GM18951 (cell line): ENCODE measurements around the gene PPP1R13B.
A peak's percentile ranks its signal among the peaks of the same experiment; 100 is the strongest.
"Not testable (repeated sequence)": the region's sequence is repeated elsewhere in the genome, so short reads cannot be mapped to it uniquely, and the experiment has no call there.

ENCODE experiments used
- POLR2A ChIP-seq: IDR thresholded peaks from 4 replicates; pipeline ENCODE4 v1.6.1; 2011; ENCODE audit warnings: mild to moderate bottlenecking; ENCODE audit not compliant: insufficient read length, insufficient read depth; ENCODE audit errors: extremely low read depth
- in situ Hi-C: fragments of 300-500 bp; cut with MboI; formaldehyde crosslinking; loops from one replicate; pipeline ENCODE4 v1.12.0; 2022; ENCODE audit warnings: low sequenced_read_pairs, mixed read lengths, inconsistent platforms; ENCODE audit not compliant: unreplicated experiment

The PPP1R13B gene

GRCh38 chr14:103847451-103848174, at the start of gene PPP1R13B:
Gene PPP1R13B, minus strand, starts transcription at chr14:103847575. Its CDS starts 268 bp downstream, at chr14:103847307.
- in situ Hi-C loops = no loop called here
- TF ChIP-seq POLR2A = peak; percentile 73

- in situ Hi-C loops = no loop called here
- no peak for TF ChIP-seq POLR2A
These were observed 49.2 kb upstream of the PPP1R13B start for GRCh38 chr14:103896578-103896977.

DNA sequence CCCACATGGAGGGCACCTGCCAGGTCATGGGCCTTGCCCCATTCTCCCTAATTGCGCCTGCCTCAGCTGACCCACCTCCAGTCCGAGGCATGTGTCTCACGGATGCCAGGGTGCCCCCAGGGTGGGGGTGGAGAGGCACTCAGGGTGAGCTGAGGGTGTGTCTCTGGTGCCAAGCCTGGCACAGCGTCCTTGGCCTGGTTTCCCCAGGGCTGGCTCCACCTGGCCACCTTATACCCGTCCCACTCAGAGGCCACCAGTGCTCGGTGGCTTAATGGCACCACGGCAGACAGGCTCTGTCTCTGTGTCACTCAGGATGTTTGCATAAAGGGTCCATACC, 47.3 kb upstream of the PPP1R13B start:
- in situ Hi-C loops = no loop called here
- TF ChIP-seq POLR2A = no peak

DNA sequence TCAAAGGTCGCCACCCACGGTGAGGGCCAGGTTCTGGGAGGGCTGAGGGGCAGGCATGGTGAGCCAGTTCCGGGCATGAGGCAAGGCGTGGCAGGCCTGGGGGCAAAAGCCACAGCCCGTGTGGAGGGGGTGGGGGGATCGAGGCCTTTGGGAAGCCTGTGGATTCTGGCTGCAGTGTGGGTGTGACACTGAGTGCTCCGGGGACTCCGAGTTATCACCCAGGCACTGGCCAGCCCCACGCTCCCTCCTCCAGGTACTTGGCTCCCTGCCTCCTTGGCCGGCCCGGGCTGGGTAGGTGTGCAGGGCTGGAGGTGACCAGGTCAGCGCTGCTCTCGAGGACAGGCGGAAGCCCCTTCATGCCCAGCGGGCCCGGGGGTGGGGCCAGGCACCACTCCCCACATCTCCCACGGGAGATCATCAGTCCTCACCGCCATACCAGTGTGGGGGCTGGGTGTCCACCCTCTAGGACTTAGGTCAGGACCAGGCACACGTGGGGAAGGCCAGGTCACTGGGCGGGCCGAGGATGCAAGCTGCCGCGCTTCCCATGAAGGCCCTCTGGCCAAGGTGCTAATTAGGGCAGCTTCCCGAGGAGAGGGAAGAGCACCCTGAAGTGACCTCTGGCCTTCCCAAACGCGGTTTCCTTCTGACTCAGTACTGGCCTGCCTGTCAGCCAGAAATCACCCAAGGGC, 46.8 kb upstream of the PPP1R13B start:
- in situ Hi-C loops = no loop called here
- TF ChIP-seq POLR2A = no peak

DNA sequence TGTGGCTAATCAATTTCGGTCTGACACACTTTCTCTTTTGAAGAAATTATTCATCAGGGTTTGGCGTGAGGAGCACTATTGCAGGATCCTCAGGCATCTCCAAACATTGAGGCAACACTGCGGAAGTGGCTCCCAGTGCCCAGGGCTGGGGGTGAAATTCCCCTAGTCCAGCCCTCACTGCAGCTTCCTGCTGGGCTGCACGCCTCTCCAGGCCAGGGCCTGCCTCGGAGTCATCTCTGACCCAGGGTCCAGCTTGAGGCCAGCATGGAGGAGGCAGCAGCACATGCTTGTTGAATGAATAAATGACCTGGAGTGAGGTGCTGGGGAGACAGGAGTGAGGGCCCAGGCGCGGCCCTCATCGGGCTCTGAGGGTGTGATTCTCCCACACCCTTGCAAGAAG, 44.9 kb upstream of the PPP1R13B start:
- TF ChIP-seq POLR2A = no peak
- in situ Hi-C loops = no loop called here

DNA sequence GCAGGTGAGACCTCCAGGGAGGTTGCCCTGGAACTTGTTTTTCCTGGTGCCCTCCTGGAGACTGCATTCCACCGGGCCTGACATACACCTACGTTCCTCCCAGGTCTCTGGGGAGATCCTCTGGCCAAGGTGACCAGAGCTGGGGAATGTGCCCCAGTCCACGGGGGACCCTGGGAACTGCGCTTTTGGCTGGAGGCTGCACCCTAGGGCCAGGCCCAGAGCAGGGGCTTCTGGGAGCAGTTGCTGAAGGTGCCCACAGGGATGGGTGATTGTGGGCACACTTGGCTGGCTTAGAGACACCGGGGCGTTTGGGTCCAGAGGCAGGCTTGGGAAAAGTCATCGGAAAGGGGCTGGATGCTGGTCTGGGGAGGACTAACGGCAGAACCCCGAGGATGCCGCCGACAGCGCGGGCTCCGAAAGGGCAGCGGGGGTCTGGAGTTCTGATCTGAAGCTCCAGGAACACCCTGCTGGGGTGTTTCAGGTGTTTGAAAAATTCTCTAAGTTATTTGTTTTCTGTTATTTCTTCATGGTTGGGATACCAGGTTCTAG, 44.4 kb upstream of the PPP1R13B start:
- in situ Hi-C loops = no loop called here
- TF ChIP-seq POLR2A = no peak

DNA sequence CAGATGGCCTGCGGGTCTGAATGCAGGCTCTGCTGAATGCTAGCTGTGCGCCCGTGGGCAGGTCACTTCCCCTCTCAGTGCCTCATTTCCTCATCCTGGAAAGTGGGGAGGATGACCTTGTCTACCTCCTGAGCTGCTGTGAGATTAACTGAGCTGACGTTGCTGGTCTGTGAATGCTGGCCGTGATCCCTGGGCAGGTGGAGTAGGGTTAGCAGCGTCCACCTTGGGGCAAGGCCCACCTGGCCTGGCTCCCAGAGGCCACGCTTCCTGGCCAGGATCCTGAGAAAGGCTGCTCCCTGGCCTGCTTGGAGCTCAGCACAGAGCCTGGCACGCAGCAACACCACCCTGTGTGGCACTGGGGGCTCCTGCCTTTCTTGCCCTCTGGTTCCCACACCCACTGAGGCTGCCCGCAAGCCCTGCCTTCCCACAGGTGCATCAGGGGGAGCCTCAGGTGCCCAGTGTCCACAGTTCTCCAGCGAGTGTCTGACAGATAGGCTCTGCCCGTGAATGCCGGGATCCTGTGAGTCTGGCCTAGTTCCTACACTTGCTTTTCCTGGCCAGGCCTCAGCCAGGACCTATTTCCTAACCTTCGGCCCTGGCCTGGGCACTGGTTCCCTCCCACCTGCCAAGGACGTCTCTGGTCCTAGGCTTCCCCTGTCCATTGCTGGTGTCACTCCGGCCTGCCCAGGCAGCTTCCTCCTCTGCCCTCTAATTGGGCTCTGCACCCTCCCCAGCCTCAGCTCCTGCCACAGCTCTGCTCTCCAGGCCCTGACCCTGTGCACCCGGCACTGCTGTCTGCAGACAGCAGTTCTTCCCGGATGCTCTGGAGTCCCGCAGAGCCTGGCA, 43.7 kb upstream of the PPP1R13B start:
- TF ChIP-seq POLR2A = no peak
- in situ Hi-C loops = no loop called here

- TF ChIP-seq POLR2A = no peak
- in situ Hi-C loops = no loop called here
These were observed 42.6 kb upstream of the PPP1R13B start for GRCh38 chr14:103890052-103890371.

GRCh38 chr14:103889313-103890051, 42.1 kb upstream of the PPP1R13B start:
- in situ Hi-C loops = no loop called here
- TF ChIP-seq POLR2A = no peak

DNA sequence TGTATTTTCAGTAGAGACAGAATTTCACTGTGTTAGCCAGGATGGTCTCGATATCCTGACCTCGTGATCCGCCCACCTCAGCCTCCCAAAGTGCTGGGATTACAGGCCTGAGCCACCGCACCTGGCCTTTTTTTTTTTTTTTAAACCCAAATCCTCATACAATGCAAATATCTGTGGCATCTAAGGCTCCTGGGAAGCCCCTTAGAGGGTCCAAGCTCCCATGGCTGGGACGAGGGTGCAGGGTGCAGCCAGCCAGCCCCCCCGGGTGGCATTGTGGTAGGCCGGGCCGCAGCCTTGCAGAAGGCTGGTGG, 41.6 kb upstream of the PPP1R13B start:
- in situ Hi-C loops = not testable (repeated sequence)

GRCh38 chr14:103887557-103888115, 40.3 kb upstream of the PPP1R13B start:
- in situ Hi-C loops = no loop called here
- no peak for TF ChIP-seq POLR2A

DNA sequence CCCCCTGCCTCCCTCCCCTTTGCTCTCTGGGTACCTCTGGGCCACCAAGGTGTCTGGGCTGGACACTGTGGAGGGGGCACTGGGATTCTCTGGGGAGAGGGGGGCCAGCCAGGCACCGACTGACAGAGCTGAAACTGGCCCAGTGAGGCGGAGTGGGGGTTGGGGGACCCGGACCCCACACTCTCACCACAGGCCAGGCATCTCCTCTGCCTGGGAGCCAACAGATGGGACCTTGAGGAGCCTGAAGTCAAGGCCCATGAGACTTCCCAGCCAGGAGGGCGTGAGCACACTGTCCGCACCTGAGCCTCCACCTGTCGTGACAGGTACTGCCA, 39.8 kb upstream of the PPP1R13B start:
- in situ Hi-C loops = no loop called here
- TF ChIP-seq POLR2A = no peak
